OCI-LY1 (cell line): ENCODE data around the gene P2RX2.

Source experiments
- H2AFZ ChIP-seq: fragments of 200-600 bp; sonication (generic), shearing (Covaris generic); 2 replicates; pipeline ENCODE4 v1.6.0; 2014; ENCODE audit warnings: antibody characterized with exemption, mild to moderate bottlenecking, low read length
- H3F3A ChIP-seq: fragments of 200-600 bp; sonication (generic), shearing (Covaris generic); 2 replicates; pipeline ENCODE4 v1.6.0; 2014; ENCODE audit warnings: mild to moderate bottlenecking, antibody characterized with exemption, low read length, moderate library complexity; ENCODE audit not compliant: insufficient read depth
- H3K27ac ChIP-seq: fragments of 200-600 bp; sonication (generic); 2 replicates; pipeline ENCODE4 v1.5.1; 2014; ENCODE audit warnings: low read length, mixed run types, mild to moderate bottlenecking, low read depth; ENCODE audit not compliant: poor library complexity, severe bottlenecking
- H3K27me3 ChIP-seq: fragments of 200-600 bp; sonication (generic); 2 replicates; pipeline ENCODE4 v1.6.0; 2014; ENCODE audit warnings: antibody characterized with exemption, mild to moderate bottlenecking, low read length, moderate library complexity; ENCODE audit not compliant: insufficient read depth
- H3K36me3 ChIP-seq: fragments of 200-600 bp; sonication (generic); 2 replicates; pipeline ENCODE4 v1.6.1; 2014; ENCODE audit warnings: mild to moderate bottlenecking, antibody characterized with exemption, low read length, moderate library complexity, mixed read lengths; ENCODE audit not compliant: insufficient read depth
- H3K4me1 ChIP-seq: fragments of 200-600 bp; sonication (generic); 2 replicates; pipeline ENCODE4 v1.5.1; 2014; ENCODE audit warnings: mild to moderate bottlenecking, low read length, moderate library complexity; ENCODE audit not compliant: insufficient read depth, severe bottlenecking
- H3K4me2 ChIP-seq: fragments of 200-600 bp; sonication (generic), shearing (Covaris generic); 2 replicates; pipeline ENCODE4 v1.6.1; 2014; ENCODE audit warnings: low read length
- H3K4me3 ChIP-seq: fragments of 200-600 bp; sonication (generic); 2 replicates; pipeline ENCODE4 v1.5.1; 2014; ENCODE audit warnings: low read length, low read depth, mild to moderate bottlenecking, mixed read lengths; ENCODE audit not compliant: poor library complexity, severe bottlenecking
- H3K79me2 ChIP-seq: fragments of 200-600 bp; shearing (Covaris generic); 2 replicates; pipeline ENCODE4 v1.6.1; 2016; ENCODE audit warnings: mixed run types, low read length, mixed read lengths; ENCODE audit not compliant: insufficient read depth
- H3K9ac ChIP-seq: fragments of 200-600 bp; sonication (generic), shearing (Covaris generic); 2 replicates; pipeline ENCODE4 v1.6.1; 2014; ENCODE audit warnings: mild to moderate bottlenecking, low read length, mixed read lengths
- H3K9me2 ChIP-seq: fragments of 200-600 bp; sonication (generic), shearing (Covaris generic); 2 replicates; pipeline ENCODE4 v1.6.1; 2014; ENCODE audit warnings: low read depth, mild to moderate bottlenecking, low read length, mixed read lengths
- H3K9me3 ChIP-seq: fragments of 200-600 bp; shearing (Covaris generic); 2 replicates; pipeline ENCODE4 v1.6.1; 2014; ENCODE audit warnings: low read length, mixed read lengths
- H4K20me1 ChIP-seq: fragments of 200-600 bp; sonication (generic), shearing (Covaris generic); 2 replicates; pipeline ENCODE4 v1.6.0; 2016; ENCODE audit warnings: mild to moderate bottlenecking, low read length; ENCODE audit not compliant: insufficient read depth
- CTCF ChIP-seq: fragments of 200-600 bp; sonication (generic), shearing (Covaris generic); IDR thresholded peaks from 2 replicates; pipeline ENCODE4 v1.5.1; 2017; ENCODE audit warnings: mild to moderate bottlenecking, antibody characterized with exemption, low read length, moderate library complexity, mixed read lengths
- EZH2 ChIP-seq: fragments of 200-600 bp; sonication (generic), shearing (Covaris generic); IDR thresholded peaks from 2 replicates; pipeline ENCODE4 v1.8.0; 2017; ENCODE audit warnings: borderline replicate concordance, mixed run types, mild to moderate bottlenecking, antibody characterized with exemption, low read length, moderate library complexity, mixed read lengths

Gene P2RX2

GRCh38 chr12:132660052-132660451, 41.5 kb downstream of the P2RX2 start:
- Histone ChIP-seq H3K79me2 (no peaks in the 10 kb centered on the region), H3F3A (no peaks in the 10 kb centered on the region), H4K20me1 (no peaks in the 10 kb centered on the region), H3K27me3 (no peaks in the 10 kb centered on the region), H3K27ac (no peak overlapping the region), H3K9me2 (no peaks in the 10 kb centered on the region), H3K9me3 (no peaks in the 10 kb centered on the region), H3K9ac (no peak overlapping the region), H3K4me2 (no peak overlapping the region), H2AFZ (no peak overlapping the region), H3K4me3 (no peak overlapping the region), H3K4me1 (no peaks in the 10 kb centered on the region), H3K36me3 (peaks cover 98% of the 10 kb centered on the region)
- TF ChIP-seq EZH2 (no peak), CTCF (no peak)

GRCh38 chr12:132660996-132661395, 42.4 kb downstream of the P2RX2 start:
- H3K4me3 ChIP-seq = no peak overlapping the region
- no peak overlapping the region for H3K27ac ChIP-seq
- no peaks in the 10 kb centered on the region for H3K9me3 ChIP-seq
- H3K36me3 ChIP-seq = peaks cover 100% of the 10 kb centered on the region
- no peaks in the 10 kb centered on the region for H4K20me1 ChIP-seq
- no peaks in the 10 kb centered on the region for H3K79me2 ChIP-seq
- no peaks in the 10 kb centered on the region for H3K4me1 ChIP-seq
- no peak overlapping the region for H3K4me2 ChIP-seq
- H3K27me3 ChIP-seq = no peaks in the 10 kb centered on the region
- no peak overlapping the region for H2AFZ ChIP-seq
- no peaks in the 10 kb centered on the region for H3F3A ChIP-seq
- TF ChIP-seq CTCF (no peak), EZH2 (no peak)
- H3K9ac ChIP-seq = no peak overlapping the region
- no peaks in the 10 kb centered on the region for H3K9me2 ChIP-seq

GRCh38 chr12:132661972-132662371, 43.4 kb downstream of the P2RX2 start:
- Histone ChIP-seq H3K27me3 (no peaks in the 10 kb centered on the region), H3K4me1 (no peaks in the 10 kb centered on the region), H3K36me3 (peaks cover 100% of the 10 kb centered on the region), H3K9ac (no peak overlapping the region), H3K4me2 (no peak overlapping the region), H3K9me3 (no peaks in the 10 kb centered on the region), H2AFZ (no peak overlapping the region), H3K4me3 (no peak overlapping the region), H4K20me1 (no peaks in the 10 kb centered on the region), H3K27ac (no peak overlapping the region), H3F3A (no peaks in the 10 kb centered on the region), H3K9me2 (no peaks in the 10 kb centered on the region), H3K79me2 (no peaks in the 10 kb centered on the region)
- TF ChIP-seq CTCF (no peak), EZH2 (no peak)
